Measurements from ENCODE around the gene GTF2E1.

The GTF2E1 gene

DNA sequence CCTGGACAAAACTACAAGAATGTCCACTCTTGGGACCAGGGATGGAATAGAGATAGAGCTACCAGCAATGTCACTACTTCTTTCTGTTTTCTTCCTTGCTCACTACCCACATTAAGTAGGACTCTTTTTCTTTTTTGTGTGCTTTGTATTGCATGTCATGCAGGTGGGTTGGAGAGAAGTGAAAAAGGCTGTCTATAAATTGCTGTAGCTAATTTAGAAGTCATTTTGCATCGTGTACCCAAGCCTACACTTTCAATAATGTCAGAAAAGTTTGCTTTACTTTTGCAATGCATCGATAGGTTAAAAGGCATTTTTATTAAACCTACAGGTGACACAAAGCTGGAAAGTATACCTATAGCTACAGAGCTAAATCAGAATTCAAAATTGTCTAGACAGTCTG, 58.9 kb downstream of the GTF2E1 start:
- no peak for DNase-seq

- DNase-seq: no peak
Measured at GRCh38 chr3:120802916-120803315, 60.4 kb downstream of the GTF2E1 start.

GRCh38 chr3:120816728-120817127, 74.2 kb downstream of the GTF2E1 start:
- DNase-seq: no peak

DNA sequence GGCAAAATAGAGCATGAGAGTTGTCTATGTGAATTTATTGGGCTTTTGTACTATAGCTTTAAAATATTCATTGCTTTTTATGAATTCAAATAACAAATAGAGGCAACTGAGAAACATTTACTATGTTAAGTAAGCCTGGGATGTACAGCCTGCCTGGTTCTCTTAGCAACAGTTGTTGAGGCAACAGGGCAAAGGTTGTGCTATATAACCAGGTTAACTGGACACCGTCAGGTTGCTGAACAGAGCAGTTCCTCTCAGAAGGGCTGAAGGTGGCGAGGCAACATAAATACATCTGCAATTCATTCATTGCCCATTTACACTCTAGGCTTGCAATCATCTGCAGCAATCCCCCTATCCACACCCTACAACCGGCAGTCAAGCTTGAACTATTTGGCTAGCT, 78.2 kb downstream of the GTF2E1 start:
- DNase-seq: no peak

DNA sequence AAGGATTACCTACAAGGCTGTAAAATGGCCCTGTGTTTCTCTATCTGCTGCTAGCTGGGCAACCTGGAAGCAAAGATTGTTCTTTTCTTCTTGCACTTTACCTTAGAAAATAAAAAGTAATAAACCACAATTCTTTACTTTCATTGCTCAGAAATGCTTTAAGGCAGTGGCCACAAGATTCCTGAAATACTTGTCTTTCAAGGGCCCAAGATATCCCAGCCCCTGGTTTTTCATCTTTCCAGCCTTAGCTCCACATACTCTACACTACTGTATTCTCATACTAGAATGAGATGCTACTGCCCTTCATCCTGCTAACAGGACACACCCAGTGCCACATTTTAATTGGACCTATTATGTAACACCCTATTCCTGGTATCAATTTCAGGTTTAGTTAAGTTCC, 78.9 kb downstream of the GTF2E1 start:
- no peak for DNase-seq

DNA sequence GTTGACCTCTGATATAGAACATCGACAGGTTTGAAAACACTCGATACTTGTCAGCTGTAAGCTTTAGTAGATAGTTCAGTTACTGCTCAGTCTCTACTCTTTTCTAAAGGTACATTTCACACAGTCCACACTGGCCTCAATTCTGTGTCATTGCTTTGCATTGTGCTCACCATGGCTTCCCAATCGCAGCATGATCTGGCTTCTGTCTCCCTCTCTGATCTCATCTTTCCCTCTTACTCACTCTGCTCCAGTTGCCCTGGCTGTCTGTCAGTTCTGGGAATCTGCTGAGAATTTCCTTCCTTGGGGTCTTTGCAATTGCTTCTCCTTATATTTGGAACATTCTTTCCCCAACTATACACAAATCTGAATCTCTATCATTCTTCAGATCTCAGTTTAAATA, 80.6 kb downstream of the GTF2E1 start:
- DNase-seq: no peak

DNA sequence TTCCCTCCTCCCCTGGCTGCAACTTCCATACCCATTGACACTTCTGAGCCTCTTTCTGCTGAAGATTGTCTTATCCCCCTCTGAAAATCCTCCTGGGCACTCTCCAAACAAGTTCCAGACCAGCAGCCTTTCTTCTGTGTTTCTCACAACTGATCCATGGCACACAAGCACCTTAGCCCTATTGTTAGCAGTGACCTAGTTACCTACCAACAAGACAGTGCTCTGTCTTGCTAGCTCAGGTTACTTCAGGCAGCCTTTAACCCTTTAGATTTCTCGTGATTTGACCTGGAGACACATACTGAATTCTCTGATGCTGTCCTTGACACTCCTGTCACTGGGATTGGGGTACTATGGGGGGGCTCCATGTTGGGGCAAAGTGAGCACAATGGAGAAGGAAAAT, 82.1 kb downstream of the GTF2E1 start:
- no peak for DNase-seq

DNA sequence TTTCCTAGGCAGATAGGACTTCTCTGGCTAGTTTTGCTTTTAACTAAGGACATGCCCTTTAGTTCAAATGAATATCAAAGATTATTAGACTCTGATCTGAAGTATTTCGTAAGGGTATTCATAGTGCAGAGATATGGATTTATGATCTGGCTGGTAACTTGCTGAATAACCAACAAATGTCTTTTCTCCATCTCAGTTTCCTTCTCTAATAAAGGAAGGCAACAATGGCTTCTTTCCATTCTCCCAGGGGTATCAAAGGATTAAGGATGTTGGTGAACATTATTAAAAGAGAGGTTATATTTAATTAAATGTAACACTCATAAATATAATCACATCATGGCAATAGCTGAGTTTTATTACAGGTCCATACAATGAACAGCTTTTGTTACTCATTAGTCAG, 86.3 kb downstream of the GTF2E1 start:
- no peak for DNase-seq

GRCh38 chr3:120831066-120831465, 88.5 kb downstream of the GTF2E1 start:
- no peak for DNase-seq
